Measurements from ENCODE around the gene WDR87.

The WDR87 gene

GRCh38 chr19:37886571-37886970 lies 19.8 kb downstream of the WDR87 start:
- FAIRE-seq = no peak

GRCh38 chr19:37885392-37885791 lies 21.0 kb downstream of the WDR87 start:
- no peak for DNase-seq (ENCODE audit: insufficient read length, low spot score)

More at GRCh38 chr19:37886571-37886970, 19.8 kb downstream of the WDR87 start:
- DNase-seq (ENCODE audit: insufficient read length, low spot score) = no peak
- no peak for TF ChIP-seq CTCF (IDR thresholded peaks at IDR 0.05; ENCODE audit: insufficient read depth, missing control alignments)

GRCh38 chr19:37877147-37877546 lies 29.2 kb downstream of the WDR87 start:
- no peak for FAIRE-seq
- TF ChIP-seq CTCF (IDR thresholded peaks at IDR 0.05; ENCODE audit: insufficient read depth, missing control alignments) = no peak

More at GRCh38 chr19:37885392-37885791, 21.0 kb downstream of the WDR87 start:
- no peak for TF ChIP-seq CTCF (IDR thresholded peaks at IDR 0.05; ENCODE audit: insufficient read depth, missing control alignments)
- FAIRE-seq = no peak

GRCh38 chr19:37876032-37876431 lies 30.4 kb downstream of the WDR87 start:
- FAIRE-seq (no peak), DNase-seq (ENCODE audit: insufficient read length, low spot score) (no peak)
- TF ChIP-seq CTCF (IDR thresholded peaks at IDR 0.05; ENCODE audit: insufficient read depth, missing control alignments) = no peak

More at GRCh38 chr19:37877147-37877546, 29.2 kb downstream of the WDR87 start:
- no peak for DNase-seq (ENCODE audit: insufficient read length, low spot score)

- no peak for FAIRE-seq
Observed at GRCh38 chr19:37874784-37875183, 31.6 kb downstream of the WDR87 start.

GRCh38 chr19:37872383-37872782 lies 34.0 kb downstream of the WDR87 start:
- FAIRE-seq = no peak
- DNase-seq (ENCODE audit: insufficient read length, low spot score) = no peak
- no peak for TF ChIP-seq CTCF (IDR thresholded peaks at IDR 0.05; ENCODE audit: insufficient read depth, missing control alignments)

More at GRCh38 chr19:37874784-37875183, 31.6 kb downstream of the WDR87 start:
- TF ChIP-seq CTCF (IDR thresholded peaks at IDR 0.05; ENCODE audit: insufficient read depth, missing control alignments) = no peak
- no peak for DNase-seq (ENCODE audit: insufficient read length, low spot score)

GRCh38 chr19:37869766-37870340 lies 36.5 kb downstream of the WDR87 start:
- FAIRE-seq = no peak
- no peak for TF ChIP-seq CTCF (IDR thresholded peaks at IDR 0.05; ENCODE audit: insufficient read depth, missing control alignments)

More at GRCh38 chr19:37869766-37870340, 36.5 kb downstream of the WDR87 start:
- DNase-seq (ENCODE audit: insufficient read length, low spot score) = no peak
